ENCODE data around the gene PDGFA.

GRCh38 chr7:542713-543500 is 23.3 kb upstream of the PDGFA start:
- TF ChIP-seq POLR2A (IDR thresholded peaks at IDR 0.05) (no peak), CTCF (IDR thresholded peaks at IDR 0.05) (no peak), POLR2AphosphoS5 (IDR thresholded peaks at IDR 0.05) (no peak)
